SIG-M5 (cell line): Measurements from ENCODE around the gene ARMC3.
"Not testable (repeated sequence)": the region's sequence is repeated elsewhere in the genome, so short reads cannot be mapped to it uniquely, and the experiment has no call there.

Experiments
- DNase-seq: peaks from one replicate; lab custom pipeline; 2025; lab: John Stamatoyannopoulos, UW

The ARMC3 gene

GRCh38 chr10:23051855-23052331 lies 124.0 kb downstream of the ARMC3 start:
- no peak for DNase-seq

DNA sequence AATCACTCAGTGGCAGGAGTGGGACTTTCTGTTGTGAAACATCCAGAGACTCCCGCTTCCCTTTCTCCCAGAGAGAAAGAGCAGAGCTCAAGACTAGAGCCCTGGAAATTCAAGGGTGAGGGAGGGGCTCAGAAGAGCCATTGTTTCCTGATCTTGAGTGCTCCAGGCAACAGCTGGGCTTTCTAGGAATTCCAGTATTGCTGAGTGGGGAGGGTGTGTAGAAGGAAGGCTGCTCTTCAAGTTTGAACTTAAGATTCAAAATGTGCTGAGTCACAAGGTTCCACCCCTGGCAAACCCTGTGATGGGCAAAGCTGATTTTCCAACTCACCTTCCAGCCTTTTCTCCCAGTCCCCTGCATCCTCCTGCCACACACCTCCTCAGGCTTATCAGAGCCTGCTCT lies 125.2 kb downstream of the ARMC3 start:
- DNase-seq = no peak

GRCh38 chr10:23055424-23056185 lies 127.8 kb downstream of the ARMC3 start:
- DNase-seq = no peak

GRCh38 chr10:23056186-23056579 lies 128.3 kb downstream of the ARMC3 start:
- no peak for DNase-seq

DNA sequence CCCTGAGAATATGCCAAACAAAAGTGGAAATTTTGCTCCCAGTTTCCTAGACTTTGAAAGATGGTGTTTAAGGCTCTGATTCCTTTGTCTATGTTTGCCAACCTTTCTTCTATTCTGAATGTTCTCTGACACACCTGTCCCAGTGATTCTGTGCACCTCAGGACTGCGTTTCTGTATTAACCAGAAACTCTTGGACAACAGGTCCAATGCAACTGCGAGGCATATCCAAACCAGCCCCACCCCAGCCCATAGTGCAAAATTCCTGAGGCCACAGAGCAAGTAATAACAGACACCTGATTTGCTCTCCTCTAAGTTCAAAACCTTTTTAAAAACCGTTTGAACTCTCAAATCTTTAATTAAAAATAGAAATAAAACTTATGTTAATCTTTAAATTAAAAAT lies 130.5 kb downstream of the ARMC3 start:
- no peak for DNase-seq

DNA sequence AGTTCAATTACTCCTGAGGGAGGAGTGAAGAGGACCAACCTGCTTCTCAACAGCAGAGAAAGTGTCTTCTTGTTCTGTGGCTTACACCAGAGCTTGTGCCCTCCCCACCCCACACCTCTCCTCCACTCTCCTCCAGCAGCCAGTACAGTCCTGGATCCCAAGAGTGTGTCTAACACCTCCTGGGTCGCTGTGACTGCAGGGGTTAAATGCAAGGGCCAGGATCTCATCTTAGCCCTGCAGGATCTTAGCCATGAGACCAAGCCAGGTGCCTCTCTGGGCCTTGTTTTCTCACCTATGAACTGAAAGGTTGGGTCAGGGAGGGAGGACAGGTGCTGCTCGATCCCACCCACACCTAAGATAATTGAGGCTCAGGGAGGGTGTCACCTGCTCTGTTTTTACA lies 133.1 kb downstream of the ARMC3 start:
- DNase-seq = no peak

DNA sequence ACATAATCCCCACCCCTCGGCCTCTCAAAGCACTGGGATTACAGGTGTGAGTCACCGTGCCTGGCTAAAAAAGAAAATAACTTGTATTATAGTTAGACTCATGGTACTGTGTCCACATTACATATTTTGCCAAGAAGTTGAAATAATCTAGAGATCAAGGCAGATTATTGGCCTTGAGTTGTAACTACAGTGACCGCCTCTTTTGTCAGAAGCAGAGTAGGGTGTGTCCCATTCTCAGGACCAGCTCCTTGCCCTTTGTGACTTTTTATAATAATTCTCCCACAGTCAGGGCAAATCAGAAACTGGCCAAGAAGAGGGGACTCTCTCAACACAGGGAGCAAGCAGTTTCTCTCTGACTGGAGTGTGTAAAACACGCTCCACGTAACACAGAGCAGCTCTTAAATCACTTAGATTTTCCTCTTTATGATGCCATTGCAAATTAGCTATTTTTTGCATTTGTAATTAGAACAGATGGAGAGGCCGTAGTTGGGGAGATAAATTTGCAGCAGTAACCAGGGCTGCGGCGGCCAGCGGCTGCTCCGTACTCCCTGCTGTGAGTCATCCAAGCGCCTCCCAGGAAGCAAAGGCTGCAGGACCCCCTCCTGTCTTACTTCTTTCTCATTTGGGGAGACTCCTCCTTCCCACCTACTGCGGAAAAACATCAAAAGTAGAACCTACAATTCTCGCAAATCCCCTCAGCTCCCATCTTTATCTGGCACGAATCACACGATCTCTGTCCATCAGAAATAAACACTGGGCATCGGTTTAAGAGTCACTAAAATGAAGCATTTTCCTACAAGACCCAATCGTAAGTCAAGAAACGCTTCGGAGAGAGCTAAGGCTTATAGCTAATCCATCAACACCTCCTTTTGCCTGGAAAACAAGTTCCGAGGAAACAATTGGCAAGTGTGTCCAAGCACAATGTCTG lies 135.5 kb downstream of the ARMC3 start:
- no peak for DNase-seq

GRCh38 chr10:23063973-23064812 lies 136.3 kb downstream of the ARMC3 start:
- DNase-seq = no peak

GRCh38 chr10:23064813-23065114 lies 136.9 kb downstream of the ARMC3 start:
- not testable (repeated sequence) for DNase-seq

- no peak for DNase-seq
These were observed 137.5 kb downstream of the ARMC3 start for GRCh38 chr10:23065181-23065948.

- no peak for DNase-seq
These were observed 139.5 kb downstream of the ARMC3 start for GRCh38 chr10:23067337-23067736.

DNA sequence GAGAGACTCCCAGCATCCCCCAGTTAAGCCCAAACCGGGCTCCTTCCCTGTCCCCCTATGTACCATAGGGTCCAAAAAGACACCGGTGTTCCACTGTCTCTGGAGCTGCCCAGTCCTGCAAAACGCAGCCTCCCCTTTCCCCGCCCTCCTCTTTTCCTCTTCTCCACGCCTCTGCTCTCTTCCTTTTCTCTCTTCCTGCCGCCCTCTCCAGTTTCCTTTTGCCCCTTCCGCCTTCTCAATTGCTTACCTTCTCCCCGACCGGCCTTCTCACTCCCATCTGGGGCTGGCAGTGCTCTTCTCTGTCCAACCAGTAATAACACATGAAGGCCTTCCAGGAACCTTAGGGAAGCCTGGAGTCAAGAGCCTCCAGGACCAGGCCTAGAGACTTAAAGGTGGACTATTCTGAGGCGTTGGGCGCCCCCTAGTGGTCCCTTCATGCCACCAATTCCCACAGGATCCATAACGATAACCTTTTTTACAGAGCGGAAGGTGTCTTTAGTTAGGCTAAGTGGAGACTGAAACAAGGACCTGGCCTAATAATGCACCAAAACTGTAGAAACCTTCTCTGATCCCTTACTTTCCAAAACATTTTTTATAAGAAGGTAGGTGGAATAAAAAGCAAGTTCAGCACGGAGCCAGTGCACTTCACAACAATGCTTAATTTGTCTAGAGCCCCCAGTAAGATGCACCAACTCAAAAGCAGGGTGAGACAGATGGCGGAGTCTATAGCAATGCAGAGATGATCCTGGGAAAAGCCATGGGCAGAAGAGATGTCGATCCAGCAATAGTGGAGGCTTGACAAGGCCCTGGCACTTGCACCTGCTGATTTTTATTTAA lies 140.3 kb downstream of the ARMC3 start:
- DNase-seq = no peak

- DNase-seq = no peak
These were observed 141.4 kb downstream of the ARMC3 start for GRCh38 chr10:23069019-23069815.

GRCh38 chr10:23070092-23070912 lies 142.4 kb downstream of the ARMC3 start:
- not testable (repeated sequence) for DNase-seq

DNA sequence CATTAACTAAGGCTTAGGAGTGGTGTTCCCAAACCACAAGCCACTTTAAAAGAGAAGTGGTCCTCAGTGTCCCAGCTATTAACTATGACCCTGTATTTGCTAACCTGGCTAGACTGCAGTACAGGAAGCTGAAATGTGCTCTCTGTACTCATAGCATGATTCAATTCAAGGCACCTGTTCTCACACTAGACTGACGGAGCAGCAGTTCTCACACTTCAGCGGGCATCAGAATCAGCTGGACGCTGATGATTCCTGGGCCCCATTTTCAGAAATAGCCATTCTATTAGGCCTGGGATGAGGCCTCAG lies 143.0 kb downstream of the ARMC3 start:
- DNase-seq = no peak

DNA sequence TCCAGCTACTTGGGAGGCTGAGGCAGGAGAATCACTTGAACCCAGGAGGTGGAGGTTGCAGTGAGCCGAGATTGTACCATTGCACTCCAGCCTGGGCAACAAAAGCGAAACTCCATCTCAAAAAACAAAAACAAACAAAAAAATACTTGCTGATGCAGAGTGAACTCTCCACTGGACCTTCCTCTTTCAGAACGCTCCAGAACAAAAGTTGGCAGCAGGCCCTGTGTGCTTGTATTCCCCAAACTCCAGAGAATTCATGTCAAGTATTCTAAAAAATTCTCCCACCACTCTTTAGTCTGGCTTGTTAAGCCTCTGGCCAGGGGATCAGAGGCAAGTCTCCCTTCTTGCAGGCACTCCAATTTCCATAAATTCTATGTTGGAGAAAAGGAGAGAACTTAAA lies 144.7 kb downstream of the ARMC3 start:
- DNase-seq = not testable (repeated sequence)

GRCh38 chr10:23073527-23073926 lies 145.7 kb downstream of the ARMC3 start:
- no peak for DNase-seq

GRCh38 chr10:23075672-23076071 lies 147.8 kb downstream of the ARMC3 start:
- DNase-seq = no peak

DNA sequence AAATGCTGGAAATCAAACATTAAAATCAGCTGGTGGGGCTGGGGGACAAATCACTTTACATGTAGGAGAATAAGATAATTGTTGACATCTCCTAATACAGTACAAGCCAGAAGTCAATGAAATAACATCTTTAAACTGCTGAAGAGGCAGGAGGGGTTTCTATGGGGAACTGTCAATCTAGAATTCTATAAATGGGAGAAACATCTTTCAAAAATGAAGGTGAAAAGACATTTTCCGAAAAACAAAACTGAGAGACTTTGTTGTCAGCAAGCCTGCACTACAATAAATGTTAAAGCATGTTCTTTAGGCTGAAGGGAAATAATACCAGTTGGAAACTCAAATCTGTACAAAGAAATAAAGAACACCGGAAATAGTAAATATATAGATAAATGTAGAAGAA lies 150.3 kb downstream of the ARMC3 start:
- no peak for DNase-seq
